ENCODE measurements around the gene SRXN1.

SRXN1 gene

GRCh38 chr20:664151-664550, 11.2 kb upstream of the SRXN1 start:
- TF ChIP-seq CTCF (IDR thresholded peaks at IDR 0.05), result no peak
- Mint-ChIP-seq H3K27ac (no peak overlapping the region), H3K4me3 (no peak overlapping the region), H3K9me3 (no peaks in the 10 kb centered on the region), H3K4me1 (peaks cover 52% of the 10 kb centered on the region), H3K27me3 (ENCODE audit: low read depth, poor library complexity) (peaks cover 34% of the 10 kb centered on the region), H3K36me3 (ENCODE audit: low read depth) (no peaks in the 10 kb centered on the region)
- no peak for DNase-seq

DNA sequence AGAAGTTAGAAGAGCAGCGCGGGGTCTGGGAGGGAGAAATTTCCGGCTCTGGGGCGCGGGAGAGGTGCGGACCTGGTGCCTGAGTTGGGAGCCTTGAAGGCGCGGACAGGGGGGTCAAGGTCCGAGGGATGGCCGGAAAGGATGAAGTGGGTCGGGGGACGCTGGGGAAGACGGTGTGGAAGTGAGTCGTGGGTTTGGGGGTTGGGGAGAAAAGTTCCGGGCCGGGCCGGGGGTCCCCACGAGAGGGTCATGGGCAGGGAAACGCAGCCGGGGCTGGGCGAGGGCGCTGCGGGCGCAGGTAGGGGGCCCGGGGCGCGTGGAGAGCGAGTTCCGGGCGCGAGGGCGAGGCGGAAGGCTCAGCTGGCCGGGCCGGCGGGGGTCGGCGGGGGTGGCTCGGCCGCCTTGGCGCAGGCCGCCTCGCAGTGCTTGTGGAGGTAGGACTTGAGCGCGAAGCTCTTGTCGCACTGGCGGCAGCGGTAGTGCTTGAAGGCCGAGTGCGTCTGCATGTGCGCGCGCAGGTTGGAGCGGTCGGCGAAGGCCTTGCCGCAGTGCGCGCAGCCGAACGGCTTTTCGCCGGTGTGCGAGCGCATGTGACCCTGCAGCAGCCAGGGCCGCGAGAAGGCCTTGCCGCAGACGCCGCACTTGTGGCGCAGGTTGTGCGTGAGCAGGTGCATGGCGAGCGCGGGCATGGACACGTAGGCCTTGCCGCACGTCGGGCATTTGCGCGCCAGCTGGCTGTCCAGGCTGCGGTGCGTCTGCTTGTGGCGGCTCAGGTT, 10.5 kb upstream of the SRXN1 start:
- TF ChIP-seq CTCF (IDR thresholded peaks at IDR 0.05), result no peak
- Mint-ChIP-seq H3K4me3 (no peak overlapping the region), H3K27ac (no peak overlapping the region), H3K9me3 (no peaks in the 10 kb centered on the region), H3K36me3 (ENCODE audit: low read depth) (no peaks in the 10 kb centered on the region), H3K27me3 (ENCODE audit: low read depth, poor library complexity) (peaks cover 40% of the 10 kb centered on the region), H3K4me1 (peaks cover 48% of the 10 kb centered on the region)
- no peak for DNase-seq

DNA sequence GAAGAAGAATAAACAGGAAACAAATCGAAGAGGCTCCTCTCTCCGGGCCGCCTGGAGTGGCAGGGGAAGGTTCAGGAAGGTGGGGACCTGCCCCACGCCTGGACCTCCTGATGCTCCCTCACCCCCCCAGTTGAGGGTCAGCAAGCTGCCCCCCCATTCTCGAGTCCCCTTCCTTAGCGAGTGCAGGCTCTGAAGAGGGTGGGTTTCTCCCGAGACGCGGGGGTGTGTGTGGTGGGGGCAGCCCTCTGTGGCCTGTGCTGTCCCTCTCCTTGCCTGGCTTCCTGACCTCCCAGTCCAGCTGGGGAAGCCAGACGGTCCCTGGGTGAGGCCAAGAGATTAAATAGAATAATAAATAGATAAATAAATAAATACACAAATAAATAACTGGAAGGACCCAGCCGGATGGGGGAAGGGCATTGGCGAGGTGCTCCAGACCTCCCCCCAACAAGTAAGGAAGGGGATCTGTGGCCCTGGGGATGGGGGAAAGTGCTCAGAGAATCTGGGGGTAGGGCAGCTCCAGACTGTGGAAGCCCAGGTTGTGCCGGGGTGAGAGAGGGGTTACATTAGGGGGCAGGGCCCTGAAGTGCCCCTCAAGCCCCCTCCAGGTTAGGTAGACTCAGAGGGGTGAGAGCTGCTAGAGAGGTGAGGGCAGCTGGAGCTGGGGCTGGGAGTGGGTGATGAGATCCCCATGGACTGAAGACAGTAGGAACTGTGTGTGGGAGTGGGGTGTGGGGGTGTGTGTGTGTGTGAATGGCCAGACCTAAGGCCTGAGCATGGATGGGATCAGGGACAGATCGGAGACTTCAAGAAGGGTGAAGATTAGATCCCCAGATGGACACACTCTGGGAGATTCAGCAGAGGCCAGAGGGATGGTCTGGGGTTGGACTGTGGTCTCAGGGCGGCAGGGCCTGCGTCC, 9.5 kb upstream of the SRXN1 start:
- H3K27me3 Mint-ChIP-seq (ENCODE audit: low read depth, poor library complexity), result peaks cover 42% of the 10 kb centered on the region
- no peaks in the 10 kb centered on the region for H3K9me3 Mint-ChIP-seq
- no peak overlapping the region for H3K4me3 Mint-ChIP-seq
- no peaks in the 10 kb centered on the region for H3K36me3 Mint-ChIP-seq (ENCODE audit: low read depth)
- TF ChIP-seq CTCF (IDR thresholded peaks at IDR 0.05), result no peak
- no peak for DNase-seq
- H3K27ac Mint-ChIP-seq, result no peak overlapping the region
- H3K4me1 Mint-ChIP-seq, result peaks cover 51% of the 10 kb centered on the region

DNA sequence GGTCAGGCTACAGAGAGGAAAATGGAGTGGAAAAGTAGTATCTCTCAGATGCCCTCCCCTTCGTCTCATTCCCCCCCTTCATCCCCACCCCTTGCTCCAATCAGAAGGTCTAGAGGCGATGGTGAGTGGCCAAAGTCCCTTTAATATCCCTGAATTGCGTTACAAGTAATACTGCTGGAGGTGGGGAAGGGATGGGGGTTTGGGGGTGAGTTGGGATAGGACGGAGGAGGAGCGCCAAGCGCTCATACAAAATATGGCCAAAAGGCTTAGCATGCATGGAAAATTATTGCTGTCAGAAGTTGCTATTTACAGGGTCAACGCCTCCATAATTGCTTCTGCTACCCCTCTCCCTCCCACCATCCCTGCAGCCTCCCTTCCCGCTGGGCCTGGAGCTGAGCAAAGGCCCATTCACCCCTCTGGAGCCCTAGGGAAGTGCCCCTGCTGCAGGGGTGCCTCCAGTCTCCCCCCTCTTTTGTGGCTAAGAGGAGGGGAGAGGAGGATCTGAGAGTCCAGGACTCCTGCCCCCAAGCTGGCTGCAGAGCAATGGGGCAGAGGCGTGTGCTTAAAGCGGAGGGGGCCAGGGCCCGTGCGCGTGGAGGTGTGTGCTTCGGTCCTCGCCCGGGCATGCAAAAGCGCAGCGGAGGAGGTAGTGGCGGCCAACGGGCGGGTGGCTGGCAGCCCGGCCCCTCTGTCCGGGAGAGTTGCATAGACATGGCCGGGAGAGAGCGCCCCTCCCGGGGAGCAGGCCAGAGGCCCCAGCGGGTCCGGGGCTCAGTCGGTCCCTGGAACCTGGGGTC, 8.7 kb upstream of the SRXN1 start:
- H3K4me1 Mint-ChIP-seq, result peaks cover 54% of the 10 kb centered on the region
- H3K4me3 Mint-ChIP-seq, result peak overlapping the region; percentile 50
- H3K27me3 Mint-ChIP-seq (ENCODE audit: low read depth, poor library complexity), result peaks cover 38% of the 10 kb centered on the region
- TF ChIP-seq CTCF (IDR thresholded peaks at IDR 0.05), result no peak
- no peaks in the 10 kb centered on the region for H3K9me3 Mint-ChIP-seq
- no peak overlapping the region for H3K27ac Mint-ChIP-seq
- peak; percentile 55 for DNase-seq
- no peaks in the 10 kb centered on the region for H3K36me3 Mint-ChIP-seq (ENCODE audit: low read depth)

GRCh38 chr20:658731-659291, 5.8 kb upstream of the SRXN1 start:
- Mint-ChIP-seq H3K36me3 (ENCODE audit: low read depth) (no peaks in the 10 kb centered on the region), H3K27ac (no peak overlapping the region), H3K9me3 (no peaks in the 10 kb centered on the region), H3K4me1 (peaks cover 61% of the 10 kb centered on the region), H3K4me3 (no peak overlapping the region), H3K27me3 (ENCODE audit: low read depth, poor library complexity) (peaks cover 50% of the 10 kb centered on the region)
- DNase-seq, result no peak
- TF ChIP-seq CTCF (IDR thresholded peaks at IDR 0.05), result no peak
